Activated CD4-positive, CD25-positive, alpha-beta regulatory T cell treated with anti-CD3 and anti-CD28 coated beads, Interleukin-2, amount 50 U/mL, for 24 hours (primary cell): ENCODE results near the gene PFDN5.

Source experiments
- ATAC-seq, 2 donors: fragments of 150-1000 bp; cut with Tn5 transposase; one replicate each; pipeline ENCODE4 v1.10.0; 2021; ENCODE audit warnings: mild to moderate bottlenecking in 1 of 2, moderate library complexity in 1 of 2

The PFDN5 gene

GRCh38 chr12:53295070-53295890, at the start of gene PFDN5:
Gene PFDN5 (plus strand): TSS chr12:53295542. CDS start chr12:53295568, 26 bp downstream.
- peak; percentile 89 to 90 for ATAC-seq

DNA sequence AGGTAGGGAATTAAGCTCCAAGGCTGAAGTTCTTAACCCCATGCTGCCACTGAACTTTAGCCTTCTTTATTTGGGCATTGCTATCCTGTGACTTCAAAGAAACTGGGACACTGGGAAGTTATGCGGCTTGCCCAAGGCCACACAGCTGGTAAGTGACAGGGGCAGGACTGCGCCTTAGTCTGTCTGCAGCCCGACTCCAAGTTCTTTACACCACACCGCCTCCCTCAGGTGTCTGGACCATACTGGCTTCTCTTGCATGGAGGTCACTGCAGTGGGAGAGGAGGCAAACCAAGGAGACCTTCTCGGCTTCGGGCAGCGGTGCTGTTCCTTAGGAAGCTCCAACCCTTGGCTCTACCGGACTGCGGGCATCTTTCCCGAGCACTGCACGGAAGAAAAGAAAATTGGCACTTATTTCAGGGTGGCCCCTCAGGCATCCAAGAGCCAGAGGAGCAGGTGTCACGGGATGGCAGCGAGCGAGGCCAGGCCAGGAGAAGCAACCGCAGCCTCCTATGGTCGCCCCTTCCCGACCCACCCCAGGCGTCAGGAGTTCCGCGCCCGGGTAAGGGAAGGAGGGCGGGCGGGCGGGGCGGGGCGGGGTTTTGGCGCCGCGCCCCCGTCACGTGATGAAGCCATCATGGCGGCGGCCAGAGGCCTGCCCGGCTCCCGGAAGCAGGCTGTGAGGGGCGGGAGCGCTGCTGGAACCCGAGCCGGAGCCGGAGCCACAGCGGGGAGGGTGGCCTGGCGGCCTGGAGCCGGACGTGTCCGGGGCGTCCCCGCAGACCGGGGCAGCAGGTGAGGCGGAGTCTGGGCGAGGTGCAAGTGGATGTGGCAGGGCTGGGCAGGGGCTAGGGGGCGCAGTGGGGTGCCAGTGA, 43.6 kb upstream of the PFDN5 start:
- peak; percentile 83 to 86 for ATAC-seq

- ATAC-seq, result no peak
Observed at GRCh38 chr12:53252349-53252916, 42.9 kb upstream of the PFDN5 start.

DNA sequence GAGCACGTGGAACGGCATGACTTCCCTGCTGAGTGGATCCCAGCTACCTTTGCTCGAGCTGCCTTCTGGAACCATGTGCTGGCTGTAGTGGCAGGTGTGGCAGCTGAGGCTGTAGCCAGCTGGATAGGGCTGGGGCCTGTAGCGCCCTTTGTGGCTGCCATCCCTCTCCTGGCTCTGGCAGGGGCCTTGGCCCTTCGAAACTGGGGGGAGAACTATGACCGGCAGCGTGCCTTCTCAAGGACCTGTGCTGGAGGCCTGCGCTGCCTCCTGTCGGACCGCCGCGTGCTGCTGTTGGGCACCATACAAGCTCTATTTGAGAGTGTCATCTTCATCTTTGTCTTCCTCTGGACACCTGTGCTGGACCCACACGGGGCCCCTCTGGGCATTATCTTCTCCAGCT, 42.0 kb upstream of the PFDN5 start:
- no peak for ATAC-seq

- no peak for ATAC-seq
Observed at GRCh38 chr12:53254816-53255545, 40.4 kb upstream of the PFDN5 start.

DNA sequence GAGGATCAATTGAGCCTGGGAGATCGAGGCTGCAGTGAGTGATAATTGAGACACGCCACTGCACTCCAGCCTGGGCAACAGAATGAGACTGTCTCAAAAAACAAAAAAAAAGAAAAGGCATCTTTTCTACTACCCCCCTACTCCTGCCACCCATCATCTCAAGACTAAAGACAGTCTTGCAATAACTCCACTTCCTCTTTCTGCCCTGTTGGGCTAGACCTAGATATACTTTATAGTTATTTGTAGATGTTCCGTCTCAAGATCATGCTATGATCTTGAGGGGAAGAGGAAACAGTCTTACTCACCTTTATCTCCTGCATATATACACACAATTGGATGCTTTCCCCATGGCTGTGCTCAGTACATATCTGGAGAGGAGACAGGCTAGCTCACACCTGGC, 39.3 kb upstream of the PFDN5 start:
- no peak for ATAC-seq

- no peak for ATAC-seq
Observed at GRCh38 chr12:53258541-53259539, 36.5 kb upstream of the PFDN5 start.

- ATAC-seq, result no peak
Observed at GRCh38 chr12:53259891-53260290, 35.5 kb upstream of the PFDN5 start.

GRCh38 chr12:53265783-53266182, 29.6 kb upstream of the PFDN5 start:
- no peak for ATAC-seq

DNA sequence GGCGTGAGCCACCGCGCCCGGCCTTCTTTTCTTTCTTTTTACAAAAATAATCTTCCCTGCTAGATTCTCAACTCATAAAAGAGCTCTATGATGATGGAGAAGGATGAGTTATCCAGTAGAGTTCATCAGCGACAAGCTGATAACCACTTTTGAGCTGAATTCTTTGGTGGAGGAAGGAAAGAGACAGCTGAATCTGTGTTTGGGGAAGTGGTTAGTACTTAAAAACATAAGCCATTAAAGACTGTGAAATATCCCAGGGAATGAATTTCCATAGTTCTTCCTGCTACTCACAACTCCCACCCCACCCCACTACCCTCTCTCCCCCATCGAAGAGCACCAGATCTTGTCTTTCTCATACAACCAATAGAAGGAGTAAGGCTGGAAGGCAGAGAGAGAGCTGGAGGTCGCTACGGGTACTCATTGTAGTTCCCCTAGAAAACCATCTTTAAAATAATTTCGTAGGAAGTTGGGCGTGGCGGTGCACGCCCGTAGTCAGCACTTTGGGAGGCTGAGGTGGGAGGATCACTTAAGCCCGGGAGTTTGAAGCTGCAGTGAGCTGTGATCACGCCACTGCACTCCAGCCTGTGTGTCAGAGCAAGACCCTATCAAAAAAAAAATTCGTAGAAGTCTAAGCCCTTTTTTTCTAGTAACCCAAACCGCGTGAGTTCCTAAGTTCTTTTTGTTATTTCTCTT, 27.9 kb upstream of the PFDN5 start:
- peak; percentile 46 to 50 for ATAC-seq

GRCh38 chr12:53267999-53268629, 27.2 kb upstream of the PFDN5 start, which contains the start of gene ESPL1:
Gene ESPL1 (plus strand): TSS chr12:53268299. CDS start chr12:53268767, 468 bp downstream.
- peak; percentile 89 to 92 for ATAC-seq

DNA sequence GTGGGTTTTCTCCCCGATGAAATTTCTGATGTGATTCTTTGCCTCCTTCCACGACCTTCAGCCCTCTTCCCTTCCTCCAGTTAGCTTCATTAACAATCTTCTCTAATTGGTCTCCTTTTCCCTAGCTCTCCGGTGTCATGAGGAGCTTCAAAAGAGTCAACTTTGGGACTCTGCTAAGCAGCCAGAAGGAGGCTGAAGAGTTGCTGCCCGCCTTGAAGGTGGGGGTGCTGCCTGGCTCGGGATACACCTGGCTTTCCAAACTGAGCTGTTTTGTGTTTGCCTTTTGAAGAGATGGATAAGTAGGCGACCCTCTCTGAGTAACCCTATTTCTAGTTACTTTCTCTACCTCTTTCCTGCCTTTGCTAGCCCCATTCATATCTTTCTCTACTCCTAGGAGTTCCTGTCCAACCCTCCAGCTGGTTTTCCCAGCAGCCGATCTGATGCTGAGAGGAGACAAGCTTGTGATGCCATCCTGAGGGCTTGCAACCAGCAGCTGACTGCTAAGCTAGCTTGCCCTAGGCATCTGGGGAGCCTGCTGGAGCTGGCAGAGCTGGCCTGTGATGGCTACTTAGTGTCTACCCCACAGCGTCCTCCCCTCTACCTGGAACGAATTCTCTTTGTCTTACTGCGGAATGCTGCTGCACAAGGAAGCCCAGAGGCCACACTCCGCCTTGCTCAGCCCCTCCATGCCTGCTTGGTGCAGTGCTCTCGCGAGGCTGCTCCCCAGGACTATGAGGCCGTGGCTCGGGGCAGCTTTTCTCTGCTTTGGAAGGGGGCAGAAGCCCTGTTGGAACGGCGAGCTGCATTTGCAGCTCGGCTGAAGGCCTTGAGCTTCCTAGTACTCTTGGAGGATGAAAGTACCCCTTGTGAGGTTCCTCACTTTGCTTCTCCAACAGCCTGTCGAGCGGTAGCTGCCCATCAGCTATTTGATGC, 26.4 kb upstream of the PFDN5 start:
- no peak for ATAC-seq

DNA sequence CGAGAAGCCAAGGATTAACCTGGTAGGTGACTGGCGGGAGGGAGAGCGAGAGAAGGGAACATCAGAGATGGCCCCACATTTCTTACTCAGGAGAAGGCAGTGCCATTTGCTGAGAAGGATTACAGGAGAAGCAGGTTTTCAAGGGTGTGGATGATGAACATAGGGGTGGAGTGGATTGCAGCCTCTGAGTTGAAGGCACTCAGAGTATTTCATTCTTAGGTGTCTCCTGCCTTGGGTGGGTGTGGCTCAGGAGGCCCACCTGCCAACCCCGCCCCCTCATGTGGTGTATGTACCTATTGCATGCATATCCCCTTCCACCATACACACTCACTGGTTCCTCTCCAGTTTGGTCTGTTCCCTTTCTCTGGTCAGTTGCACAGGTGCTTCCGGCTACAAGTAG, 20.9 kb upstream of the PFDN5 start:
- ATAC-seq, result no peak

GRCh38 chr12:53276511-53276910, 18.8 kb upstream of the PFDN5 start:
- no peak for ATAC-seq

DNA sequence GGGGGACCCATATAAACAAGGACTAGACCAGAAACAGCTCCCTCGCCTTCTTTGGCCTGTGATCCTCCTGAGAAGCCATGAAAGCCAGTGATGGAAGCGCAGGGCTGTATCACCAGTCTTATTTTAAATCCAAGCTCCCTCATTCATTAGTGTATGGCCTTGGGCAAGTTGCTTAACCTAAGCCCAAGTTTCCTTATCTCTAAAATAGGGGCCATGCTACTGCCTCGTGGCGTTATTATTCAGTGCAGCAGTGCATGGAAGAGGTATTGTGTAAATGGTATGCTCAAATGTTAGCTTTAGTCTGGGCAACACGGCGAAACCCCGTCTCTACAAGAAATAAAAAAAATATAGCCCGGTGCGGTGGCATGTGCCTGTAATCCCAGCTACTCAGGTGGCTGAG, 17.4 kb upstream of the PFDN5 start:
- ATAC-seq, result no peak

DNA sequence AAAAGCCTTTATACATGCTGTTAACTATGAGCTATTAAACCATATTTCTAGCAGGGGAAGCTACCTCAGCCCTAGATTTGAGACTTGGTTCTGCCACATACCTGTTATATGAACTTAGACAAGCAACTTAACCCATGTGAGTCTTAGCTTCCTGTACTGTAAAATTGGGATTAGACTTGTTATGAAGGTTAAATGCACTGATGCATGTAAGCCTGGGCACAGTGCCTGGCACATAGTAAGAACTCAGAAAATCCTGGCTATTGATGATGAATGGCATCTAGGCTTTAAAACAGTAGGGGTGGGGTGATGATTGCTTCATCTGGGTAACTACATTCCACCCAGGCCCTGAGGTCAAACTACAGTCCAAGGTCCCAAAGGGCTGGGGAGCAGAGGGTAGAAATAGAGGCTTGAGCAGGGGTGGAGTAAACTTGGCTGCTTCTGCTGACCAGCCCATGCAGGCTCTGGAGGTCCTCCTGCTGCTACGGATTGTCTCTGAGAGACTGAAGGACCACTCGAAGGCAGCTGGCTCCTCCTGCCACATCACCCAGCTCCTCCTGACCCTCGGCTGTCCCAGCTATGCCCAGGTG, 16.0 kb upstream of the PFDN5 start:
- no peak for ATAC-seq

GRCh38 chr12:53279888-53280498, 15.3 kb upstream of the PFDN5 start:
- no peak for ATAC-seq

- no peak for ATAC-seq
Observed at GRCh38 chr12:53286448-53286847, 8.9 kb upstream of the PFDN5 start.
